Lower lobe of right lung (tissue), 2 donors: ENCODE measurements around the gene RPS5. TPM values are rescaled to one million over a fixed set of nuclear protein-coding genes. Genes with fewer than 3 reads are reported as not detected.

Source experiments
- ATAC-seq, 2 donors: fragments of 200-7000 bp; cut with Tn5 transposase; one replicate each; pipeline ENCODE4 v1.9.1; 2020 to 2022; ENCODE audit warnings: mild to moderate bottlenecking in 2 of 2, moderate library complexity in 2 of 2
- DNase-seq: peaks from one replicate; pipeline ENCODE4 v3.0.0-alpha.2; 2020
- H3K27ac ChIP-seq: fragments of 200-600 bp; one replicate; pipeline ENCODE4 v1.8.0; 2022
- H3K27me3 ChIP-seq: fragments of 200-600 bp; one replicate; pipeline ENCODE4 v1.8.0; 2022; ENCODE audit warnings: low read depth
- H3K36me3 ChIP-seq: fragments of 200-600 bp; one replicate; pipeline ENCODE4 v1.8.0; 2022; ENCODE audit warnings: mild to moderate bottlenecking
- H3K4me1 ChIP-seq: fragments of 200-600 bp; one replicate; pipeline ENCODE4 v1.8.0; 2022
- H3K4me3 ChIP-seq: fragments of 200-600 bp; one replicate; pipeline ENCODE4 v1.8.0; 2022; ENCODE audit warnings: mild to moderate bottlenecking
- H3K9me3 ChIP-seq: fragments of 200-600 bp; one replicate; pipeline ENCODE4 v1.8.0; 2022
- CTCF ChIP-seq: fragments of 200-600 bp; IDR thresholded peaks from one replicate; pipeline ENCODE4 v1.8.0; 2022; ENCODE audit warnings: antibody characterized with exemption, mild to moderate bottlenecking
- intact Hi-C: fragments of 100-400 bp; cut with DNase I; formaldehyde crosslinking; loops from one replicate; pipeline ENCODE4 v1.11.0; 2022
- total RNA-seq: library from RNA; stranded (reverse); fragmentation: NEBNext Ultra II Directional; extraction: Animal tissue kit (Norgen Biotek cat#: 25700); gene quantifications from one replicate; pipeline ENCODE4 v1.2.1, GENCODE V29; 2021
- donor health status: DM: no; HTN: yes; CAD: no; lungs with severe emphysema.

The RPS5 gene
- total RNA-seq, 1 donor from 2014 or later, result 770 TPM

- TF ChIP-seq CTCF, result no peak
- Histone ChIP-seq H3K27ac (no peak within 1 kb of the TSS), H3K4me1 (peaks cover 7% of the 10 kb centered on the region), H3K27me3 (peaks cover 18% of the 10 kb centered on the region), H3K9me3 (no peaks in the 10 kb centered on the region), H3K36me3 (peaks cover 48% of the 10 kb centered on the region), H3K4me3 (peak within 1 kb of the TSS; percentile 21)
- ATAC-seq (peak; percentile 59 to 63), DNase-seq (no peak)
- intact Hi-C loops, result no loop called here
Observed at GRCh38 chr19:58395220-58395978, 8.3 kb downstream of the RPS5 start, which contains the start of gene RNF225. Gene RNF225 (plus strand): TSS chr19:58395656. CDS start chr19:58396090, 434 bp downstream.

- H3K27me3 ChIP-seq, result peaks cover 18% of the 10 kb centered on the region
- DNase-seq (no peak), ATAC-seq (peak; percentile 2 to 19)
- intact Hi-C loops, result no loop called here
- TF ChIP-seq CTCF, result no peak
- peaks cover 9% of the 10 kb centered on the region for H3K4me1 ChIP-seq
- H3K9me3 ChIP-seq, result no peaks in the 10 kb centered on the region
- H3K4me3 ChIP-seq, result peak overlapping the region; percentile 21
- H3K36me3 ChIP-seq, result peaks cover 41% of the 10 kb centered on the region
- H3K27ac ChIP-seq, result no peak overlapping the region
Observed at GRCh38 chr19:58395979-58396627, 9.0 kb downstream of the RPS5 start.

GRCh38 chr19:58396691-58397532, 9.8 kb downstream of the RPS5 start:
- Histone ChIP-seq H3K27ac (no peak overlapping the region), H3K36me3 (peaks cover 33% of the 10 kb centered on the region), H3K27me3 (peaks cover 18% of the 10 kb centered on the region), H3K4me3 (no peak overlapping the region), H3K4me1 (peaks cover 12% of the 10 kb centered on the region), H3K9me3 (no peaks in the 10 kb centered on the region)
- DNase-seq (no peak), ATAC-seq (no peak)
- TF ChIP-seq CTCF, result no peak
- intact Hi-C loops, result no loop called here

DNA sequence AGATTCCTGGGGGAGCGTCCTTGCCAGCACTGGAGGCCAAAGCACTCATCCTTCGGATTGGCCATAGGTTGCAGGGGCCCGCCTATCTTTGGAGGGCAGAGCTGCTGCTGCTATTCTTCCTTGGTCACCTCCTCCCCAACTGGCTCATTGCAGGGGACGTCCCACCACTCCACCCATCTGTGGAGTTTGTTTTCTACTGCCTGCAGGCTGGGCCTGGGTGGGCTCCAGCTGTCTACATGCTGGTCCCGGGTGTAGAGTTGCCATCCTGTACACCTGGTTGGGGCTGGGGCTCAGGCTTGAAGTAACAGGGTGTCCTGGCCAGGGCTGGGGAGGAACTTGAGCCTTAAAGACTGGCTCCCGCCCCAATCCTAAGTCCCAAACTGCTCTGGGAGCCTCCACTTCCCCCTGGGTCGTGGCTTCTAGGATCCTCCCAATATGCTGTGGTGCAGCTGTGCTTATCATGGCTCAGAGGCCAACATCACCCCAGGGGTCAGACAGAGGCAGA, 10.5 kb downstream of the RPS5 start:
- H3K27ac ChIP-seq, result no peak overlapping the region
- no peak for TF ChIP-seq CTCF
- ATAC-seq, result no peak
- H3K4me3 ChIP-seq, result no peak overlapping the region
- H3K9me3 ChIP-seq, result no peaks in the 10 kb centered on the region
- intact Hi-C loops, result no loop called here
- H3K4me1 ChIP-seq, result peaks cover 16% of the 10 kb centered on the region
- peaks cover 27% of the 10 kb centered on the region for H3K36me3 ChIP-seq
- H3K27me3 ChIP-seq, result peaks cover 18% of the 10 kb centered on the region
- DNase-seq, result no peak

- intact Hi-C loops, result no loop called here
- H3K27me3 ChIP-seq, result peaks cover 18% of the 10 kb centered on the region
- no peak overlapping the region for H3K4me3 ChIP-seq
- no peaks in the 10 kb centered on the region for H3K9me3 ChIP-seq
- DNase-seq, result no peak
- no peak overlapping the region for H3K27ac ChIP-seq
- no peak for ATAC-seq
- peaks cover 16% of the 10 kb centered on the region for H3K4me1 ChIP-seq
- peaks cover 22% of the 10 kb centered on the region for H3K36me3 ChIP-seq
- TF ChIP-seq CTCF, result no peak
Observed at GRCh38 chr19:58398087-58398486, 11.0 kb downstream of the RPS5 start.
